Stimulated activated CD4-positive, alpha-beta T cell treated with anti-CD3 and anti-CD28 coated beads, Interleukin-15, amount 100 ng/mL, for 24 hours (primary cell): ENCODE measurements around the gene BTBD7.
"Not testable (repeated sequence)": the region's sequence is repeated elsewhere in the genome, so short reads cannot be mapped to it uniquely, and the experiment has no call there.

ENCODE experiments used
- DNase-seq: peaks from one replicate; pipeline ENCODE4 v3.0.0-alpha.2; 2020

BTBD7 gene

DNA sequence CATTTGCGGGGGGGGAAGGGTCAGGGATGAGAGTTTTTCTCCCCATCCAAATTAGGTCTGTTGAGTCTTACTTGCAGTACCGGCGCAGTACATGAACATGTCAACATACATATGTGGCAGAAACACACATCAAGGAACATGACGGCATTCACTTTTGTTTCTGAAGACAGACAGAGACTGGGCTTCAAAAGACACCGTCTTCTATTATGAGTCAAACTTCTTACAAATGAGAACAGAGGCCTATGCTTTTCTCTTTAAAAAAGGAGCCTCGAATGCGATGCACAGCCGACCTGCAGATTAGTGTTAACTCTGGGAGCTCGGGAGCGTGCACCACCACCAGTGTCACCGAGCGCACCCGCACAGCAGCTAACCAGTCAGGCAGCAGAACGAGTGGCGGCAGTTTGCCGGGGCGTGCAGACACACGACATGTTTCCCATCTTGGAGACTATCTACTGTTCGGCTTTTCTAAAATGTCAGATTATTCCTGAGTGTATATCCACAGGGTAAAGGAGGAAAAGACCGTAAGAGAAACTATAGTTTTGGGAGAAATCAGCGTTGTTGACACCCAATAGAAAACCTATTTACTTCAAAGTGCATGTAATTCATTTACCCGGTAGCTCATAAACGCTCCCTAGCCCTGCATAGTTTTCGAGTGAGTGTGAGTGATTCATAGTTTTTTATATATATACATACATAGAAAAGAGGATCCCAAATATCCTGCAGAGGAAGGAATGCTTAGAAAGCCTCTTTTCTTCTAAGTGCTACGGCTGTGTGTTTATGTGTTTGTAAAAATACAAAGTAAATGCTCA is 92.8 kb downstream of the BTBD7 start:
- no peak for DNase-seq

DNA sequence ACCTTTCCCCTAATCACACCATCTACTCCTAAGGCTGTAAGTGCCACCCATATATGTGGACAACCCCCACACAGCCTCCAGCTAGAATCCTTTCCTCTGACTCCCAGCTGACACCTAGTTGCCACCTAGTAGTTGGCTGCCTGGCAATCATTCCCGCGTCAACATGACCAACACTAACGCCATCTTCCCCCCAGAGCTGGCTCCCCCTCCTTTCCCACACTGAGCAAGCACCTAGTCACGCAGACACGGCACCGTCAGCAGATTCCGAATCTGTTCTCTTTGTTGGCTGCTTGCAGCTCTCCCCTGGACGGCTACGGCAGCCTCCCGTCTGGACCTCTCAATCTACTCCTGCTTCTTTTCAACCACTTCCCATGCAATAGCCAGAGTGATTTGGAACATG is 98.0 kb downstream of the BTBD7 start:
- DNase-seq, result no peak

DNA sequence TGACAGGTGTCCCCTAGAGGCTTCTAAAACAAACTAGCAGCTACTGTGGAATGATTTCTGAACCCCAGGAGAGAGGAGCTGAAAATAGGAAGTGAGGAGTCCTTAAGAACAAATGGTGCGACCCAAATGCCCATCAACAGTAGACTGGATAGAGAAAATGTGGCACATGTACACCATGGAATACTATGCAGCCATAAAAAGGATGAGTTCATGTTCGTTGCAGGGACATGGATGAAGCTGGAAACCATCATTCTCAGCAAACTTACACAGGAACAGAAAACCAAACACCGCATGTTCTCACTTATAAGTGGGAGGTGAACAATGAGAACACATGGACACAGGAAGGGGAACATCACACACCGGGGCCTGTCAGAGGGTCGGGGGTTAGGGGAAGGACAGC is 99.8 kb downstream of the BTBD7 start:
- not testable (repeated sequence) for DNase-seq

DNA sequence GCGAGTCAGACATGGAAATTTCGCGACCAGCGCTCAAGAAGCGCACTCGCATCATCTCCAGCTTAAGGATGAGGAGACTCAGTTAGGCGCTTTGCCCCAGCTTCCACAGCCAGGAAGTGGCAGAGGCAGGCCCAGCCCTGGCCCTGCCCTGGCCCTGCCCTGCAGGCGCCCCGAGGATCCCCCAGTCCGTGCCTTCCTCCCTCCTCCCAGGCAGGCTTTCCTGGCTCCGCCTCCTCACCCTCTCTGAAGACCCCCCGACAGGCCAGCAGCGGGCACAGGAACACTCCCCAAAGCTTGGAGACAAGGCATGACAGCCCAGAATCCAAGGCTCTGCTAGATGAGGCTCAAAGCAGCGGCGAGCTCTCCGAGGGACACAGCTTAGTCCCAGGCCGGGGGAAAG is 100.7 kb downstream of the BTBD7 start:
- DNase-seq, result no peak

DNA sequence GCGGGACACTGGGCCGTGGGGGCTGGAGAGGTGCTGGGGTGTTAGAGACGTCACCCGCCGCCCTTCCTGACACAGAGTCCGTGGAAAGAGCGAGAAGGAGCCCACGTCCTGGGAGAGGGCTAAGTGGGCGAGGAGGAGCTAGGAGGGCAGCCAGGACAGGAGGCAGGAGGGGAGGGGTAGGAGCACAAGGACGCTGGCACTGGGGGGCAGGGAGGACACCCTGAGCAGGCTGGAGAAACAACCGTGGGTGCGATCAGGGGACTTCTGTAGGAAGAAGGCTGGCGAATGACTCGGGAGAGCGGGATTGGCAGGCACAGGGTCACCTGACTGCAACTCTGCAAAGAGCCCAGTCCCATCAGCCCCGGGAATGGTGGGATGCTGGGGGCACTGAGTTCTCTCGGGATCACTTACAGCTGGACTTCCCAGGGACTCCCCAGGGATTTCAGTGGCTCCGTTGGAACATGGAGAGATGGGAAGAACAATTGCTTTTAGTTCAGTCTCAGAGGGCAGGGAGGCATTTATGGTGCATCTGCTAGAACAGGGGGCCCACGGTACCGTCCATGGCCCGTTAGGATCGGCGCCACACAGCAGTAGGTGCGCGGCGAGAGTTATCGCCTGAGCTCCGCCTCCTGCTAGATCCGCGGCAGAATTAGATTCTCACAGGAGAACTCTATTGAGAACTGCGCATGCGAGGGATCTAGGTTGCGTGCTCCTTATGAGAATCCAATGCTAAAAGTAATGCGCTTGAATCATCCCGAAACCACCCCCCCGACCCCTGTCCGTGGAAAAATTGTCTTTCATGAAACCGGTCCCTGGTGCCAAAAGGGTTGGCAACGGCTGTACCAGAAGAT is 101.5 kb downstream of the BTBD7 start:
- peak; percentile 14 for DNase-seq

DNA sequence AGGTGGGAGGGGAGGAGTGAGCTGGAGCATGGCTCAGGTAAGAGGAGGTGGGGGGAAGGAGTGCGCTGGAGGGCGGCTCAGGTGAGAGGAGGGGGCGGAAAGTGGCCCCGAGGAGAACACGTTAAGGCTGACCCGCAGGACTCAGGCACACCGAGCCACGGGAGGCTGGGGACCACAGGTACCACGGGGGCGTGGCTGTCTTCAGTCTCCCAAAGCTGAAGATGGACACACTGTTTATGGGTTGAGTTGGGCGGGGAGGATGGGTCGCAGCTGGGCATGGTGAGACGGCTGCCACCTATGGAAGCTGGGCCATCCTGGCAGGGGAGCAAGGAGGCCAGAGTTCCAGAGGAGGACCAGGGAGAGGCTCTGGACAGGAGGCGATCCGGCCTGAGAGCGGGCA is 102.3 kb downstream of the BTBD7 start:
- DNase-seq, result no peak

DNA sequence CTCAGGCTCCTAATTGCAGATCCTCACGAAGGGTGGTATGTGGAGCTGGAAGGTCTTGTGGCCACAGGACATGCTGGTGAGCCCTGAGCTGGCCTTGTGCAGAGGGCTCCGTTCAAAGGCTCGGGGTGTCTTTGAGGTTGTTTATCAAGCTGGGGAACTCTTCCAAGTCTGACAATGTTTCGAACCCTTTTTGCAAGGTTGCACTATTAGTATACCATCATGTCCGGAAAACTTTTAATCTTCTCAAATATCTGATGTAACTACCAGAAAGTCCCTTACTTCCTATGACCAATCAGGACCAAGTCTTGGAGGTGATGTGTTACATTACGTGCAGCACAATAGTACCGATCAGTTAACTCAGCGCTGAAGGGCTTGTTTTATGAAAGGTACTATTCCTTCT is 104.3 kb downstream of the BTBD7 start:
- DNase-seq, result no peak

DNA sequence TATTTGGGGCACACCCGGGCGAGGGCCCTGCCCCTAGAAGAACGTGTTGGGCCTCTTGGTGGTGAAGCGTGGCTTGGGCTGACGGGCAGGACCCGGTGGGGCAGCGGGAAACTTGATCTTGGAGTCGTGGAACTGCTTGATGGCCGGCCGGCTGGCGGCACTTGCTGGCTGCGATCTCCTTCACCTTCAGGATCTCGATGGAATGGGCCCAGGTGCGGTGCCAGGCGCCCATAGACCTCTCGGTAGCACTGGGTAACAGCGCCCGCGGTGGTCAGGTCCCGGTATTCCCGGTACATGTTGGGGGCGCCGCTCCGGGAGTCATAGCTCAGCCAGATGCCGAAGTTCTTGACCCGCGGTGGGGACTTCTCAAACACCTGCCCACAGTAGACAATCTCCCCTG is 109.3 kb downstream of the BTBD7 start:
- no peak for DNase-seq

DNA sequence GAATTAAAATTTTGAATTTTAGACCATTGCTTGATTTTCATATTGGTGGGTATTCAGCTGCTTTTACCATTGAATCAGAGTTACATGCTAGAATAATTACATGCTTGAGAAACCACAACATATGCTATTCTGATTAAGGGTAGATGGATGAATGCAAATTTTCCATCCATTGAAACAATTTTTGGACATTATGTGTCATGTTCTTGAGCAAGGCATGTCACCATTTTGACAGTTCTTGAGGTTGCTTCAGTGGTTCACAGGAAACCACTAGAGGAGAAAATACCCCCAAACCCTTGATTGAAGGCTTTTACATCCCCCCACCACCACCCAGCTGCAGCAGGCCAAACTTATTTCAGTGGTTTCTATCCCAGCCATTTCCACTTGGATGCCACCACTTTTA is 112.3 kb downstream of the BTBD7 start:
- DNase-seq, result no peak

DNA sequence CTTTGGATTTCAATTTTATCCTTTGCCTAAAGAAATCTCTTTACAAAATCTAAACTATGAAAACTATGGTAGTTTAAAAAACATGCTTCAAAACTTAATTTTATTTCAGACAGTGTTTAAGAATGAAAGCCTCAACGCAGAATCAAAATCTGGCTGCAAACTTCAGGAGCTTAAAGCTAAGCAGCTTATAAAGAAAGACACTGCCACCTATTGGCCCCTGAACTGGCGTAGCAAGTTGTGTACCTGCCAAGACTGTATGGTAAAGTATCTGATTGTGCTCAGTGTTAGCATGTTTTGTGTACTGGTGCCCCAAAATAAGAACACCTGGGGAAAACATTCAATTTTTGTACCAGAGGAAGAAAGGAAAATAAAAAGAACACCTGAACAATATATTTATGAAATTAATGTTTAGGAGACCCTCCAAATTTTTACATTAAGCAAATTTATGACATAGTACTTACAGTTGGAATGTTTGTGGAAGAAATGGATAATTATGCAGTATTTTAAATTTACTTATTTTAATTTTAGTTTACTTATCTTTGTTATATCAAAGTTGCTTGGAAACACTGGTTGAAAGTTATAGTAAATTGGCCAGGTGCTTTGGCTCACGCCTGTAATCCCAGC is 113.6 kb downstream of the BTBD7 start:
- DNase-seq, result peak; percentile 37

DNA sequence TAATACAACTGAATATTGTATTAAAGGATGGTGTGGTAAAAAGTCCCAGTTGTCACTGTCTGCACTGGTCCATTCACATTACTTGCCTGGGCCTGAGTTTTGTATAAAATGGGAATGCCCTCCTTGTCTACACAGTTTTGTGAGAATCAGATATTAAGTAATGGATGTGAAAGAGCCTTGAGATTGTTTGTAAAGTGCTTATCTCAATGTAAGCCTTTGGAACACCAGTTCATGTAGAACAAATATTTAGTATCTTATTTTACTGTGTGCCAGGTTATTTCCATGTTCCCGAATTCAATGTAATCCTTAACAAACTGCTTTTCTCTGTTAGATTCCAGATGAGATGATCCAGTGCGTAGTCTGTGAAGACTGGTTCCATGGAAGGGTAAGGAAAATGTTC is 118.2 kb downstream of the BTBD7 start:
- DNase-seq, result no peak

DNA sequence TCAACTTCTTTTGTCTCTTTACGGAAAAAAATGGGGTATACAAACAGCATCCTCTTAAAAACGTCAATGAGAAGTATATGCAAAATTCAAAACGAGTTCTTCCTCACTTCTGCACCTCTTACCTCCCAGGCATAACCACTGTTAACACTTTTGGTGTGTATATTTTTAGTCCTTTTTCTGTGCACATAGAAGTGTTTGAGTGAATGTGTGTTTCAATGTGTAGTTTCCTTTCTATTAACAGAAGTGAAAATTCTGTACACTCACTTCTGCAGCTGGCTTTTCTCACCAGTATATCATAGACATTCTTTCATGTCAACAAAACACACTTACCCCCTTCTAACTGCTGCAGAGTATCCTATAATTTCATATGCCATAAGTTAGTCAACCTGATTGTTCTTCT is 120.4 kb downstream of the BTBD7 start:
- DNase-seq, result no peak

DNA sequence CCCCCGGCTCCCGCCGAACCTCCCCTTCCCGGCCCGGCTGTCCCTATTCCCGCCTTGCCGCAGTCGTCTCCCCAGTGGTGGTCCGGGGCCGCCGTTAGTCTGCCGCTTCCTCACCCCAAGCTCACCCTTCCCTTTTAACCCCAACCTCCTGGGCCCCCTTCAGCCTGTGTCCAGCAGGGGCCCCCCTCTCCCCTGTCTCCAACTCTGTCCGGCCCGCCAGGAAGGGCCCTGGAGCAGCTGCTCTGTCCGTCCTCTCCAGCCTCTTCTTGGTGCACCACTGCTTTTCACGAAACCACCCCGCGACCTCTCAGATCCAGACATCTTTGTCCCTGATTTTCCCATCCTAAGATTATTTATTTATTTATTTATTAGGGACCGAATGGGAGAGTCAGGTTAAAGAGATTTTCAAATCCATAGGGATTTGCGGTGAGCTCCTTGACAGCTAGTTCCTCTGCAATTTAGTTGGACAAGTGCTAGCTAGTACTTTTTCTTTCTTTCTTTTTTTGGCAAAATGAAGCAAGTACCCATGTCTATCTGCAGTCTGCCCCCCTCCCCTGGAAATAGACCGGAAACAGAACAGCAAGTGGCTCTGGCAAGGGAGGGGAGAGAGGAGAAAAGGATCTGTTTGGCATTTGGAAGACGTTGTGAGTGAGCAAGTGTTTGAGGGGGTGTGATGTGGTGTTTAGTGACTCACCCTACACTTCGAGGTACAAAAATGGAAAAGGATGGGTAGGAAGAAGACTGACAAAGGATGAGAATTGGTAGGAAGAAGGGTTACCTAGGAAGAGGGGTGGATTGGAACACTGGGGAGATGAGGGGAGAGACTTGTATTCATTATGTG is 125.1 kb downstream of the BTBD7 start:
- DNase-seq, result peak; percentile 35

DNA sequence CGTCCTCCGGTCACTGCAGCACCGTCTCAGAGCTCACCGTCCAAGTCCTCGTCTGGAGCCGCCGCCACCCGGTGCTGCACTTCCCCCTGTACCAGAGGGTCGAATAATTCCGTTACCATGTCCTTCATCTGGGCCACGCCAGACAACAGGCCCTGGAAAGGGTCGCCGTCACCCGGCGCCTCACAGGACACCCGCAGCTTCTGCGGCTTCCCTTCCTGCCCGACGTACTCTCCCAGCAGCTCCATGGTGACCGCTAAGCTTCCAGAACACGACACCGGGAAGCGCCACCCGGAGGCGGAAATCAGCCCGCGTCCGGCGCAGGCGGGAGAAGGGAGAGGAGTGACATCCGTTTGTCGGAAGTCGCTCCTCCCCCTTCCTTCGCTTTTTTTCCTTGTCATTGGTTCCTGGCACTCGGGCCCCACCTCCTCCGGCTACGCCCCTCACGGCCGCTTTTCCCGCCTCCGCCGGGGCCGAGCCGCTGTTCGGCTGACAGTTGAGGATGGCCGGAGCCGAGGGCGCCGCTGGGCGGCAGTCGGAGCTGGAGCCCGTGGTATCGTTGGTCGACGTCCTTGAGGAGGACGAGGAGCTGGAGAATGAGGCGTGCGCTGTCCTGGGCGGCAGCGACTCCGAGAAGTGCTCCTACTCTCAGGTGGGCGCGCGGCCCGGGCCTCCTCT is 125.9 kb downstream of the BTBD7 start, which contains the start of the genes GON7 and UBR7:
Gene GON7, minus strand, starts transcription at position 273 of the 675 bp plus-strand sequence. Its CDS starts 28 bp downstream, at position 245.
Gene UBR7, plus strand, starts transcription at position 464 of the 675 bp plus-strand sequence. Its CDS starts 36 bp downstream, at position 500.
- peak; percentile 95 for DNase-seq

DNA sequence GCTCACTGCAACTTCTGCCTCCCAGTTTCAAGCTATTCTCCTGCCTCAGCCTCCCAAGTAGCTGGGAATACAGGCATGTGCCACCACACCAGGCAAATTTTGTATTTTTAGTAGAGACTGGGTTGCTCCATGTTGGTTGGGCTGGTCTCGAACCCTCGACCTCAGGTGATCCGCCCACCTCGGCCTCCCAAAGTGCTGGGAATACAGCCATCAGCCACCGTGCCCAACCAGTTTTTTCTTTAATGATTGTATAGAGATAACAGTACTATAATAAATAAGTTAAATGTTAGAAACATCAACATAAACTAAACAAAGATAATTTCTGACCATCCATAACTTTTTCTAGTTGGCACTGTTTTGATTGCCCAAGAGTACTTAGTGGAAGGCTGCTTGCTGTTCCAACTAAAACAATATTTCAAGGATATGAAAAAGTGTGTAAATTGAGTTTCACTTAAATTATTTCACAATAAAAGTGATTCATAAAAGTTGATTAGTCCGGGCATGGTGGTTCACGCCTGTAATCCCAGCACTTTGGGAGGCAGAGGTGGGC is 131.6 kb downstream of the BTBD7 start:
- DNase-seq, result no peak

DNA sequence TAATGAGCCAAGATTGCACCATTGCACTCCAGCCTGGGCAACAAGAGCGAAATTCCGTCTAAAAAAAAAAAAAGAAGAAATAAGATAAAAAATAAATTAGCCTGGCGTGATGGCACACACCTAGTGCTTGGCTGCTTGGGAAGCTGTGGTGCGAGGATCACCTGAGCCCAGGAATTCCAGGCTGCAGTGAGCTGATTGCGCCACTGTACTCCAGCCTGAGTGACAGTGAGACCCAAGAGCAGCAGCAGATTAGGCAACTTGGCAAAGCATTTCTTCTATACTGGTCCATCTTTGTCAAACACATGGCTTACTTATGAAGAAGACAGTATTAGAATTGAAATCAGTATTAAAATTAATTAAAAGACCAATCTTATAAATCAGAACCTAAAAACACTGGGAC is 132.3 kb downstream of the BTBD7 start:
- no peak for DNase-seq

DNA sequence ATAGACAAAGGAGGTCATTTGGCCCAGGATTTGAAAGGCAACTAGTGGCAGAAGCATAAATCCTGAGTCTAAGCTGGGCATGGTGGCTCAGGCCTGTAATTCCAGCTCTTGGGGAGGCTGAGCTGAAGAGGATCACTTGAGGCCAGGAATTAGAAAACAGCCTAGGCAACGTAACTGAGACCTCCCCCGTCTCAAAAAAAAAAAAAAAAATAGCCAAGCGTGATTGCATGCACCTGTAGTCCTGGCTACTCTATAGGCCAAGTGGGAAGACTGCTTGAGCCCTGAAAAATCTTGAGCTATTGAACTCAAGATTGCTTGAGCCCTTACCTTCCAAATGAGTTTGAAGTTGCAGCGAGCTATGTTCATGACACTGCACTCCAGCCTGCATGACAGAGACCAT is 133.8 kb downstream of the BTBD7 start:
- no peak for DNase-seq

DNA sequence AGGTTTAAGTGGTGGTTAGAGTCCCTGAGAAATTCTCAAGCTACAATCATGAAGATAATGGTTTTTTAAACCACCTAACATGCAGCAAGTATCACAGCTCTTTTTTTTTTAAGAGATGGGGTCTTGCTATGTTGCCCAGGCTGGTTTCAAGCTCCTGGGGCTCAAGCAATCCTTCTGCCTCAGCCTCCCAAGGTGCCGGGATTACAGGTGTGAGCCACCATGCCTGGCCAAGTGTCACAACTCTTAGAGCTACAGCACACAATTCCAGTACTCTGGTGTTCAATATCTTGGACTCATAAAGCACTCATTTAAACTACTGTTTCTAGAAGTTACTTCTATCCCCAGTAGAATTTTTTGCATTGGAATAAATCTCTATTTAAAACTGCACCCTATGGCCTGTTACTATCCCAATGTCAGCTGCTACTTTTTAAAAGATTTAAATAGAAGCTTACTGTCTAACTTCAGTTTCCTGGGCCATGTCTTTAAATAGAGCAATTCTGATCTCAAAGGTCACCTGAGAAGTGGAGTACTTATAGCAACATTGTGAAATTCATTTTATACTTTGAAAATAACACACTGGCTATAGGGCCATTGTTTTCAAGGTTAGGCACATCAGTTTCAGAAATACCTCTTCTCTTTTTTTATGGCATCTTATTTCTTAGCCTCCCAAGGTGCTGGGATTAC is 137.4 kb downstream of the BTBD7 start:
- no peak for DNase-seq
